Astrocyte (in vitro differentiated cells and primary cell): ENCODE results near the gene OPRD1. TPM values are rescaled to one million over a fixed set of nuclear protein-coding genes. Genes with fewer than 3 reads are reported as not detected.

ENCODE experiments used
- DNase-seq: peaks from one replicate; pipeline ENCODE4 v3.0.0-alpha.2; 2010; ENCODE audit warnings: low read depth
- FAIRE-seq: peaks from 2 replicates; lab custom pipeline; 2011; peaks lifted over from hg19 to GRCh38; lab: Jason Lieb, UNC
- H2AFZ ChIP-seq: 2 replicates; pipeline ENCODE4 v1.6.0; 2012; ENCODE audit warnings: low read depth, low read length, inconsistent platforms
- H3K27ac ChIP-seq: 2 replicates; pipeline ENCODE4 v1.5.1; 2011; ENCODE audit warnings: low read depth, low read length, inconsistent platforms
- H3K27me3 ChIP-seq: 2 replicates; pipeline ENCODE4 v1.6.0; 2011; ENCODE audit warnings: low read length, inconsistent platforms; ENCODE audit not compliant: insufficient read depth
- H3K36me3 ChIP-seq: 2 replicates; pipeline ENCODE4 v1.5.1; 2011; ENCODE audit warnings: low read length, inconsistent platforms; ENCODE audit not compliant: insufficient read depth
- H3K4me1 ChIP-seq: 2 replicates; pipeline ENCODE4 v1.5.1; 2011; ENCODE audit warnings: low read length, inconsistent platforms; ENCODE audit not compliant: insufficient read depth
- H3K4me2 ChIP-seq: 2 replicates; pipeline ENCODE4 v1.6.0; 2012; ENCODE audit warnings: low read length, inconsistent platforms
- H3K4me3 ChIP-seq: 2 replicates; pipeline ENCODE4 v1.5.1; 2011; ENCODE audit warnings: low read depth, mild to moderate bottlenecking, low read length, inconsistent platforms; ENCODE audit not compliant: insufficient read depth
- H3K79me2 ChIP-seq: 2 replicates; pipeline ENCODE4 v1.6.0; 2012; ENCODE audit warnings: mild to moderate bottlenecking, low read length, inconsistent platforms; ENCODE audit not compliant: insufficient read depth
- H3K9ac ChIP-seq: 2 replicates; pipeline ENCODE4 v1.6.0; 2012; ENCODE audit warnings: mild to moderate bottlenecking, low read length, inconsistent platforms
- H3K9me3 ChIP-seq: 2 replicates; pipeline ENCODE4 v1.5.1; 2012; ENCODE audit warnings: low read depth, mild to moderate bottlenecking, low read length, inconsistent platforms; ENCODE audit not compliant: insufficient read depth
- H4K20me1 ChIP-seq: 2 replicates; pipeline ENCODE4 v1.6.0; 2012; ENCODE audit warnings: low read length, inconsistent platforms; ENCODE audit not compliant: insufficient read depth
- H3K27ac Mint-ChIP-seq: one replicate; pipeline ENCODE4 v1.8.0; 2021; ENCODE audit warnings: mild to moderate bottlenecking, mixed read lengths; ENCODE audit not compliant: unreplicated experiment
- H3K27me3 Mint-ChIP-seq: one replicate; pipeline ENCODE4 v1.8.0; 2021; ENCODE audit warnings: low read depth, mixed read lengths; ENCODE audit not compliant: unreplicated experiment
- H3K36me3 Mint-ChIP-seq: one replicate; pipeline ENCODE4 v1.8.0; 2021; ENCODE audit warnings: low read depth, mixed read lengths; ENCODE audit not compliant: unreplicated experiment
- H3K4me1 Mint-ChIP-seq: one replicate; pipeline ENCODE4 v1.8.0; 2021; ENCODE audit warnings: low read depth, mixed read lengths; ENCODE audit not compliant: unreplicated experiment
- H3K4me3 Mint-ChIP-seq: one replicate; pipeline ENCODE4 v1.8.0; 2021; ENCODE audit warnings: mild to moderate bottlenecking, moderate library complexity, mixed read lengths; ENCODE audit not compliant: unreplicated experiment
- H3K9me3 Mint-ChIP-seq: one replicate; pipeline ENCODE4 v1.8.0; 2021; ENCODE audit warnings: mild to moderate bottlenecking, mixed read lengths; ENCODE audit not compliant: unreplicated experiment
- EZH2 ChIP-seq: IDR thresholded peaks from 2 replicates; pipeline ENCODE4 v1.6.1; 2012; ENCODE audit warnings: mild to moderate bottlenecking, low read length, inconsistent platforms; ENCODE audit not compliant: insufficient read depth
- total RNA-seq: library from RNA; stranded (reverse); gene quantifications from 2 replicates; pipeline ENCODE4 v1.2.1, GENCODE V29; 2021
- TF ChIP-seq, protein P1 (sequence below): IDR thresholded peaks from 2 replicates; pipeline ENCODE4 v1.5.1; 2011; ENCODE audit warnings: low read depth, mild to moderate bottlenecking, inconsistent platforms, low read length, moderate library complexity; ENCODE audit not compliant: insufficient read depth

OPRD1 gene
- total RNA-seq, 1 donor from 2014 or later: 1.2 TPM

GRCh38 chr1:28832966-28833365 lies 21.0 kb downstream of the OPRD1 start:
- no peak for FAIRE-seq
- Histone ChIP-seq H3K4me2 (no peak overlapping the region), H4K20me1 (no peaks in the 10 kb centered on the region), H3K4me3 (no peak overlapping the region), H3K79me2 (no peaks in the 10 kb centered on the region), H2AFZ (no peak overlapping the region), H3K27ac (no peak overlapping the region), H3K27me3 (peaks cover 2% of the 10 kb centered on the region), H3K36me3 (no peaks in the 10 kb centered on the region), H3K9ac (no peak overlapping the region), H3K4me1 (no peaks in the 10 kb centered on the region), H3K9me3 (no peaks in the 10 kb centered on the region)
- Mint-ChIP-seq H3K27ac (no peak overlapping the region), H3K4me3 (no peak overlapping the region), H3K4me1 (peaks cover 5% of the 10 kb centered on the region), H3K9me3 (no peaks in the 10 kb centered on the region), H3K36me3 (no peaks in the 10 kb centered on the region), H3K27me3 (peaks cover 19% of the 10 kb centered on the region)
- no peak for TF ChIP-seq EZH2
- TF ChIP-seq, protein P1, sequence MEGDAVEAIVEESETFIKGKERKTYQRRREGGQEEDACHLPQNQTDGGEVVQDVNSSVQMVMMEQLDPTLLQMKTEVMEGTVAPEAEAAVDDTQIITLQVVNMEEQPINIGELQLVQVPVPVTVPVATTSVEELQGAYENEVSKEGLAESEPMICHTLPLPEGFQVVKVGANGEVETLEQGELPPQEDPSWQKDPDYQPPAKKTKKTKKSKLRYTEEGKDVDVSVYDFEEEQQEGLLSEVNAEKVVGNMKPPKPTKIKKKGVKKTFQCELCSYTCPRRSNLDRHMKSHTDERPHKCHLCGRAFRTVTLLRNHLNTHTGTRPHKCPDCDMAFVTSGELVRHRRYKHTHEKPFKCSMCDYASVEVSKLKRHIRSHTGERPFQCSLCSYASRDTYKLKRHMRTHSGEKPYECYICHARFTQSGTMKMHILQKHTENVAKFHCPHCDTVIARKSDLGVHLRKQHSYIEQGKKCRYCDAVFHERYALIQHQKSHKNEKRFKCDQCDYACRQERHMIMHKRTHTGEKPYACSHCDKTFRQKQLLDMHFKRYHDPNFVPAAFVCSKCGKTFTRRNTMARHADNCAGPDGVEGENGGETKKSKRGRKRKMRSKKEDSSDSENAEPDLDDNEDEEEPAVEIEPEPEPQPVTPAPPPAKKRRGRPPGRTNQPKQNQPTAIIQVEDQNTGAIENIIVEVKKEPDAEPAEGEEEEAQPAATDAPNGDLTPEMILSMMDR: no peak
- DNase-seq: no peak

DNA sequence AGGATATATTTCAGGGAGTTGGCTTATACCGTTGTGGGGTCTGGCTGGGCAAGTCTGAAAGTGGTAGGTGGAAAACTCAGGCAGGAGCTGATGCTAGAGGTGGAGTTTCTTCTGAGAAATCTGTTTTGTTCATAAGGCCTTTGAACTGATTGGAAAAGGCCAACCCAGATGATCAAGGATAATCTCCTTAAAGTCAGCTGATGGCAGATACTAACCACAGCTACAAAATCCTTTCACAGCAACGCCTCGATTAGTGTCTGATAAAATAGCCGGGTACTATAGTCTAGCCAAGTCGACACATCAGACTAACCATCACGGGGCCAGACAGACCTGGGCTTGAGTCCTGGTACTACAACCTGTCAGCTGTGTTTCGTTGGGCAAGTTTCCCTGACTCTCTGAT lies 21.4 kb downstream of the OPRD1 start:
- Histone ChIP-seq H3K4me2 (no peak overlapping the region), H3K27ac (no peak overlapping the region), H2AFZ (no peak overlapping the region), H3K36me3 (no peaks in the 10 kb centered on the region), H3K4me3 (no peak overlapping the region), H3K27me3 (peaks cover 3% of the 10 kb centered on the region), H3K9ac (no peak overlapping the region), H3K4me1 (no peaks in the 10 kb centered on the region), H3K9me3 (no peaks in the 10 kb centered on the region), H4K20me1 (no peaks in the 10 kb centered on the region), H3K79me2 (no peaks in the 10 kb centered on the region)
- peaks cover 3% of the 10 kb centered on the region for H3K4me1 Mint-ChIP-seq
- no peak for FAIRE-seq
- no peaks in the 10 kb centered on the region for H3K9me3 Mint-ChIP-seq
- H3K27me3 Mint-ChIP-seq: peaks cover 23% of the 10 kb centered on the region
- DNase-seq: no peak
- no peaks in the 10 kb centered on the region for H3K36me3 Mint-ChIP-seq
- H3K27ac Mint-ChIP-seq: no peak overlapping the region
- no peak for TF ChIP-seq EZH2
- TF ChIP-seq, protein P1: no peak
- no peak overlapping the region for H3K4me3 Mint-ChIP-seq

- TF ChIP-seq, protein P1: no peak
- TF ChIP-seq EZH2: no peak
- Mint-ChIP-seq H3K27me3 (peaks cover 40% of the 10 kb centered on the region), H3K36me3 (no peaks in the 10 kb centered on the region), H3K4me3 (no peak overlapping the region), H3K27ac (no peak overlapping the region), H3K4me1 (no peaks in the 10 kb centered on the region), H3K9me3 (no peaks in the 10 kb centered on the region)
- no peaks in the 10 kb centered on the region for H3K4me1 ChIP-seq
- no peak overlapping the region for H3K9ac ChIP-seq
- H4K20me1 ChIP-seq: no peaks in the 10 kb centered on the region
- H3K79me2 ChIP-seq: no peaks in the 10 kb centered on the region
- H3K4me3 ChIP-seq: no peak overlapping the region
- H3K36me3 ChIP-seq: no peaks in the 10 kb centered on the region
- H3K9me3 ChIP-seq: no peaks in the 10 kb centered on the region
- H3K4me2 ChIP-seq: no peak overlapping the region
- H2AFZ ChIP-seq: no peak overlapping the region
- no peak for DNase-seq
- peaks cover 6% of the 10 kb centered on the region for H3K27me3 ChIP-seq
- no peak for FAIRE-seq
- no peak overlapping the region for H3K27ac ChIP-seq
These were observed 23.3 kb downstream of the OPRD1 start for GRCh38 chr1:28835237-28835650.
